GM21367 (cell line): ENCODE measurements around the gene ZNF610.

Experiments
- ATAC-seq: cut with Tn5 transposase; IDR thresholded peaks from one replicate; pipeline ENCODE4 v1.9.1; 2021; ENCODE audit not compliant: unreplicated experiment

ZNF610 gene

DNA sequence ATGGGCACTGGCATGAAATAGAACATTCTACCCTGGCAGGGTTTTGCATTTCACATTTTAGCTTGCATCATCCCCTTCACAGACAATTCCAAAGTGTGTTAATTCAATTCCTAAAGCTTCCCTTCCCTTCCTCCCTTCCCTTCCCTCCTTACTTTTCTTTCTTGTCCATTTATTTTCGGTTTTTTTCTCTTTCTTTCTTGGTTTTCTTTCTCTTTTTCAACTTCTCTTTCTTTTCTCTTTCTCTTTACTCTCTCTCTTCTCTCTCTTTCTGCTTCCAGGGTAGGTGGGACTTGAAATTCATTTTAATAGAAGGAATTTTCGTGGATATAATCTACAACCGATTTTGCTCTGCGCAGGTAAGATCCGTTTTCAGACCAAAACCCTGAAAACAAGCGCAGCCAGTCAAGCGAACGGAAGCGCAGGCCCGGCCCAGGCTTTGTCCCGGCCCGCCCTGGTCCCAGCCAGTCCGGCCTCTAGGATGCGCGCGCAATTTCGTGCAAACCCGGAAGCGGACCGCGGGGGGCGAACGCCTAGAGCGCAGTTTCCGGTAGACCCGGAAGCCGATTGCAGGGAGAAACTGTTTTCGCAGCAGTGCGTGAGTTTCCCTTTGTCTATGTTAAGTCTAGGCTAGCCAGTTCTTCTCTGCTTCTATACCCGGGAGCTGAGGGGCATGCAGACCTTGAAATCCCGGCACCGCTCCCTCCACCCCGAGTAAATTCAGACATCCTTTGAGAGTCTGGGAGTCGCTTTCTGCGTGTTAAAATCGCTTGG, 61.5 kb downstream of the ZNF610 start, which contains the start of gene ZNF528:
TSS of gene ZNF528 (plus strand) at position 540 of the 771 bp plus-strand sequence. CDS start 4,165 bp downstream, outside the sequence.
- ATAC-seq = no peak

DNA sequence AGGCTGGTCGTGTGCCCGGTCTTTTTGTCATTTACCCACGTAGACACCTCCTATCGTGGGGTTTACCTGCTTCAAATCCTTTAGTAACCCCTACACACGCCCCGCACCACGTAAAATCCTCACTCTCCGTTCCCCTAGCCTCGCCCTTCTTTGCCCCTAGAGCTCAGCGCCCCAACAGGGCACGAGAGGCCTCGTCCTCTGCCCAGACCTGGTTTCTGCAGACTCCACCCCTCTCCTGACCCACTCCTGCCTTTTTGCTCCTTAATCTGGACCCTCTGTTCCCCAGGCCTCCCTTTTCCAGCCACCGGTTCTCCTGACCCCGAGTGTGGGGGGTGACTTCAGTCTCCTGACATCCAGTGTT, 62.0 kb downstream of the ZNF610 start:
- ATAC-seq = no peak

DNA sequence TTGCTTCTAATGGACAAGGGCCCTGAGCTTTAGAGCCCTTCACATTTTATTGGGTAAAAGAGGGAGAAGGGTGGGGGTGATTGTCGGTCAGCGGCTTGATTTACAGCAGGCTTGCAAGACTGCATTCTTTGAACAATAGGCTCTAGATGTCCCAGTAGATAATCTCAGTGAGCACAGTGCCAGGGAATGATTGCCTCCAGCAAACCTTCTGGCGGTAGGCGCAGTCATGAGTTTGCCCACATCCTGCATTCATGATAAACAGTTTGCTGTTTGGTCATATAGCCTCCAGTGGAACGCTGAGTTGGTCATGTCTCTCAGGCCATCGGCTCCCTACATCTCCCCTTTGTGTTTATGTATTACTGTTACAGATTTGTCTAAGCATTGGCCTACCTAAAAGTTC, 74.2 kb downstream of the ZNF610 start:
- no peak for ATAC-seq

DNA sequence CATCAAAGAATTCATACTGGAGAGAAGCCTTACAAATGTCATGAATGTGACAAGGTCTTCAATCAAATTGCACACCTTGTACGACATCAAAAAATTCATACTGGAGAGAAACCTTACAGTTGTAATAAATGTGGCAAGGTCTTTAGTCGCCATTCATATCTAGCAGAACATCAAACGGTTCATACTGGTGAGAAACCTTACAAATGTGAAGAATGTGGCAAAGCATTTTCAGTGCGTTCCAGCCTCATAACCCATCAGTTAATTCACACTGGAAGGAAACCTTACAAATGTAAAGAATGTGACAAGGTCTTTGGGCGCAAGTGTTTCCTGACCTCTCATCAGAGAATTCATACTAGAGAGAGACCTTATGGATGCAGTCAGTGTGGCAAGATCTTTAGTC, 79.7 kb downstream of the ZNF610 start:
- no peak for ATAC-seq
